Measurements from ENCODE around the gene ZC3H8.
"Not testable (repeated sequence)": the region's sequence is repeated elsewhere in the genome, so short reads cannot be mapped to it uniquely, and the experiment has no call there.

The ZC3H8 gene

GRCh38 chr2:112254466-112255240 lies at the start of gene ZC3H8:
Gene ZC3H8, minus strand, starts transcription at chr2:112255042. Its CDS starts 61 bp downstream, at chr2:112254981.
- no peak for FAIRE-seq

GRCh38 chr2:112304298-112304941 lies 49.6 kb upstream of the ZC3H8 start:
- no peak for FAIRE-seq

GRCh38 chr2:112301973-112302372 lies 47.1 kb upstream of the ZC3H8 start:
- peak; percentile 70 for FAIRE-seq

GRCh38 chr2:112301171-112301584 lies 46.3 kb upstream of the ZC3H8 start:
- no peak for FAIRE-seq

- FAIRE-seq = no peak
Observed at GRCh38 chr2:112296407-112296806, 41.6 kb upstream of the ZC3H8 start.

GRCh38 chr2:112295407-112296078 lies 40.7 kb upstream of the ZC3H8 start:
- no peak for FAIRE-seq

- no peak for FAIRE-seq
Observed at GRCh38 chr2:112293636-112294401, 39.0 kb upstream of the ZC3H8 start.

GRCh38 chr2:112290648-112291047 lies 35.8 kb upstream of the ZC3H8 start:
- FAIRE-seq = no peak

GRCh38 chr2:112290088-112290487 lies 35.2 kb upstream of the ZC3H8 start:
- no peak for FAIRE-seq

GRCh38 chr2:112283535-112283934 lies 28.7 kb upstream of the ZC3H8 start:
- FAIRE-seq = not testable (repeated sequence)

GRCh38 chr2:112282066-112282465 lies 27.2 kb upstream of the ZC3H8 start:
- FAIRE-seq = not testable (repeated sequence)

GRCh38 chr2:112277596-112278220 lies 22.9 kb upstream of the ZC3H8 start:
- FAIRE-seq = no peak

GRCh38 chr2:112276954-112277353 lies 22.1 kb upstream of the ZC3H8 start:
- FAIRE-seq = no peak

- no peak for FAIRE-seq
Observed at GRCh38 chr2:112275887-112276773, 21.3 kb upstream of the ZC3H8 start.

- FAIRE-seq = no peak
Observed at GRCh38 chr2:112275311-112275886, 20.6 kb upstream of the ZC3H8 start, which contains the start of gene ZC3H6. Gene ZC3H6, plus strand, starts transcription at chr2:112275597. Its CDS starts 398 bp downstream, at chr2:112275995.

GRCh38 chr2:112273349-112273748 lies 18.5 kb upstream of the ZC3H8 start:
- no peak for FAIRE-seq

GRCh38 chr2:112272669-112273068 lies 17.8 kb upstream of the ZC3H8 start:
- no peak for FAIRE-seq

GRCh38 chr2:112268547-112268946 lies 13.7 kb upstream of the ZC3H8 start:
- FAIRE-seq = no peak

- FAIRE-seq = no peak
Observed at GRCh38 chr2:112262876-112263275, 8.0 kb upstream of the ZC3H8 start.

- FAIRE-seq = no peak
Observed at GRCh38 chr2:112260295-112260625, 5.4 kb upstream of the ZC3H8 start.

Measured in islet of Langerhans (tissue), 1 donor.